ENCODE results near the gene CARNS1.

Gene CARNS1

DNA sequence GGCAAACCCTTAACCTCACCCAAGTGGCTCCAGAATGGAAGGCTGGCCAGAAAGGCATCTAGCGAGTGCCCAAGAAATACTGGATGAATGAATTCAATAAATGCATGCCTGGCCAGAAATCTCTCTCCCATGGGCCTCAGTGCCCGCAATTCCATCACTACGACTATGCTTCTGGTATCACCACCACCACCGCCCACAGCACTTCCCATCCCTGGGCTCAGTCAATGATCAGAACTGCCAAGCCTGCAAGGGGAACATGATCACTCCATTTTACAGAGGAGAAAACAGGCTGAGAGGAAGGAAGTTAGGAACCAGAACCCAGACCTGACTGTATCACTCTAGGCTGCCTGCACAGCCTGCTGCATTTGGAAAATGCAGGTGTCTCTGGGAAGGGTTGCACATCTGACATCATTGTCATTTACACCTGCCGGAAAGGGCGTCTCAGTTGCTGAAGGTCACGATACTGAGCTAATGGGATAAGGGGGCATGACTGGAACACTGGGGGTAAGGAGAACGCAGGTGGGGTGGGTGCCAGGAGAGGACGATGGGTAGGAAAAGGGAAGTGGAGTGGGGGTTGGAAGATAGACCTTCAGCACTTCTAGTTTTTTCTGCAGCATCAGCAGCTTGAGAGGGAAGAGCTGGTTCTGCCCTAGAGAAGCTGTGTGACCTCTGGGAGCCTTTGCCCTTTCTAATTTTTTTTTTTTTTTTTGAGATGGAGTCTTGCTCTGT is 33.8 kb downstream of the CARNS1 start:
- TF ChIP-seq, protein P1, sequence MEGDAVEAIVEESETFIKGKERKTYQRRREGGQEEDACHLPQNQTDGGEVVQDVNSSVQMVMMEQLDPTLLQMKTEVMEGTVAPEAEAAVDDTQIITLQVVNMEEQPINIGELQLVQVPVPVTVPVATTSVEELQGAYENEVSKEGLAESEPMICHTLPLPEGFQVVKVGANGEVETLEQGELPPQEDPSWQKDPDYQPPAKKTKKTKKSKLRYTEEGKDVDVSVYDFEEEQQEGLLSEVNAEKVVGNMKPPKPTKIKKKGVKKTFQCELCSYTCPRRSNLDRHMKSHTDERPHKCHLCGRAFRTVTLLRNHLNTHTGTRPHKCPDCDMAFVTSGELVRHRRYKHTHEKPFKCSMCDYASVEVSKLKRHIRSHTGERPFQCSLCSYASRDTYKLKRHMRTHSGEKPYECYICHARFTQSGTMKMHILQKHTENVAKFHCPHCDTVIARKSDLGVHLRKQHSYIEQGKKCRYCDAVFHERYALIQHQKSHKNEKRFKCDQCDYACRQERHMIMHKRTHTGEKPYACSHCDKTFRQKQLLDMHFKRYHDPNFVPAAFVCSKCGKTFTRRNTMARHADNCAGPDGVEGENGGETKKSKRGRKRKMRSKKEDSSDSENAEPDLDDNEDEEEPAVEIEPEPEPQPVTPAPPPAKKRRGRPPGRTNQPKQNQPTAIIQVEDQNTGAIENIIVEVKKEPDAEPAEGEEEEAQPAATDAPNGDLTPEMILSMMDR (IDR thresholded peaks at IDR 0.05), result no peak

DNA sequence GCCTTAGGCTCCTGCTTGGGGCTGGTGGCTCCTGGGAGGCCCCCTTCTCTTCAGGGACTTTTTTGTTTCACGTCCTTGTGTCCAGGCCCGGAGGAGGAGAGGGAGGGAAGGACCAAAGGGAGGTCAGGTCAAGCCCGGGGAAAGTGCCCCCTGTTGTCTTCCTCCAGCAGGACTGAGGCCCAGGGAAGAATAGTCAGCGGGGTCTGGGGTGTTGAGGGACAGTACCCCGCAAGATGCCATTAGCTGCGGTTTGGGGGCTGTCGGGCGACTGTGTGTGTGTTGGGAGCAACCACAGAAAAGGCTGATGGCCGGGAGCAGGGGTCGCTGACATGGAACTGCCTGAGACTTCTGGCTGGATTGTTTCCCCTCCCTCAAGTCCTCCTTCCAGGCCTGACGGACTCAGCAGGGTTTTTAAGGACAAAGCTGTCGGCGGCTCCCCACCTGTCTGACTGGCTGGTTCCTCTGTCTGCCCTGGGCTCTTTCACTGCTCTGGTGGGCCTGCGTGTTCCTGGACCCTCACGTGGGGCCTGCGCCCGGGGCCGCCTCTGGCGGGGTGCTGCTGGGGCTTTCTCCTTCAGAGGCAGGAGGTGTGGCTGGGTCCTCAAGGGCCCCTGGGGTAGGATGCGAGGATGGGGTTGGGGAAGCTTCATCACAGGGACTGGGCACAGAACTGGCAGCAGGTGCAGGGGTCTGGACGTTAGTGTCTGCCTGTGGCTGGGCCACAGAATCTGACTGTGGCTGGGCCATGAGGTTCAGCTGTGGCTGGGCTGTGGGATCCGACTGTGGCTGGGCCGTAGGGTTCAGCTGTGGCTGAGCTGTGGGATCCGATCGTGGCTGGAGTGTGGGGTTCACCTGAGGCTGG is 35.5 kb downstream of the CARNS1 start:
- no peak overlapping the region for H3K27ac ChIP-seq
- no peaks in the 10 kb centered on the region for H3K27me3 ChIP-seq
- no peaks in the 10 kb centered on the region for H3K9me3 ChIP-seq
- H3K4me1 ChIP-seq (ENCODE audit: control insufficient read depth in 1 of 2, insufficient read depth in 1 of 2, low read depth in 1 of 2, low read length in 1 of 2), result peaks cover 0 to 6% of the 10 kb centered on the region in 2 experiments
- no peaks in the 10 kb centered on the region for H3K36me3 ChIP-seq
- H3K4me3 ChIP-seq (ENCODE audit: low read depth in 1 of 2, low read length in 1 of 2), result no peak overlapping the region
- TF ChIP-seq, protein P1 (IDR thresholded peaks at IDR 0.05), result no peak

More for the DNA sequence above, 33.8 kb downstream of the CARNS1 start:
- Histone ChIP-seq H3K9me3 (no peaks in the 10 kb centered on the region), H3K27ac (peak overlapping the region; percentile 54), H3K4me1 (ENCODE audit: control insufficient read depth in 1 of 2, insufficient read depth in 1 of 2, low read depth in 1 of 2, low read length in 1 of 2) (peaks cover 2 to 9% of the 10 kb centered on the region in 2 experiments), H3K27me3 (no peaks in the 10 kb centered on the region), H3K4me3 (ENCODE audit: low read depth in 1 of 2, low read length in 1 of 2) (no peak overlapping the region), H3K36me3 (no peaks in the 10 kb centered on the region)

DNA sequence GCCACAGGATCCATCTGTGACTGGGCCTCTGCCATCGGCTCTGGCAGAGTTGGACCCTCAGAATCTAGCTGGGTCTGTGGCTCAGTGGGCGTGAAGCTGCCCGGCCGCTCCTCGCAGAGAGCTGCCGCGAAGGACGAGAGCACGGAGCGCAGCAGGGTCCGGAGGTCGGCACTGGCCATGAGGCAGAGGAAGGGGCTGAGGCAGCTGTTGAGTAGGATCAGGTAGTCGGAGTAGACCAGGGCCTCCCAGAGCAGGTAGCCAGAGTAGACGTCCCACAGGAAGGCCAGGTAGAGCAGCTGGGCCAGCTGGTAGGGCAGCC is 36.1 kb downstream of the CARNS1 start:
- Histone ChIP-seq H3K27me3 (no peaks in the 10 kb centered on the region), H3K4me3 (ENCODE audit: low read depth in 1 of 2, low read length in 1 of 2) (no peak overlapping the region), H3K4me1 (ENCODE audit: control insufficient read depth in 1 of 2, insufficient read depth in 1 of 2, low read depth in 1 of 2, low read length in 1 of 2) (peaks cover 0 to 6% of the 10 kb centered on the region in 2 experiments)

DNA sequence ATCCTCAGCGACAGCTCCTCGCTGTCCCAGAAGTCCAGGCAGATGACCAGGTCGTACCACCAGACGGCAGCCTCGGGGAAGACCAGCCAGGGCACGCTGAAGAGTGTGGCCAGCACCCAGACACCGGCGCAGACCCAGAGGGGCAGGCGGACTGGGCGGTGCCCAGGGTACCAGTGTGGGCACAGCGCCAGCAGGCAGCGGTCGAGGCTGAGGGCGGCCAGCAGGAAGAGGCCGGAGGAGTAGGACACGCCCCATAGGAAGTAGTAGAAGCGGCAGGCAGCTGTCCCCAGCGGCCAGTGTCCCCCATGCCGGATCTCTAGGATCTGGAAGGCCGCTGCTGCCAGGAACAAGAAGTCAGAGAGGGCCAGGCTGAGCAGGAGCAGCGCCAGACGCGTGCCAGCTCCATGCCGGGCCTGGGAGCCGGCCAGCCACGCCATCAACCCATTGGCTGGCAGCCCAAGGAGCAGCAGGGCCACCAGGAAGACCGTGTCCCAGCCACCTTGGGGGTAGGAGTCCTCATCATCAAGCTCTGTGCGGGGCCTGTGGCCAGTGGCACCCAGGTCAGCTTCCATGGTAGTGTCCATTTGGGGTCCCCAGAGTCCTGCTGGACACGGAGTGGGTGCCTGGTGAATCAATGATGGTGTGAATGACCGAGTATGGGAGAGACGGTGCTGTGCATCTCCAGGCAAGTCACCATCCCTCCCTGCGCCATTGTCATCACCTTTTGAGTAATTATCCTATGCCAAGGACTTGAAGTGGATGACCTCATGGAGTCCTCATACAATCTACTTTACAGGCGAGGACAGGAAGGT is 36.9 kb downstream of the CARNS1 start, which contains the start of gene GPR152:
Gene GPR152 (minus strand): TSS at position 589 of the 812 bp plus-strand sequence. CDS start 5 bp downstream, at position 584.
- H3K27me3 ChIP-seq, result no peaks in the 10 kb centered on the region
- H3K4me3 ChIP-seq (ENCODE audit: low read depth in 1 of 2, low read length in 1 of 2), result no peak within 1 kb of the TSS
- no peaks in the 10 kb centered on the region for H3K9me3 ChIP-seq
- H3K36me3 ChIP-seq, result no peaks in the 10 kb centered on the region
- peaks cover 0 to 6% of the 10 kb centered on the region in 2 experiments for H3K4me1 ChIP-seq (ENCODE audit: control insufficient read depth in 1 of 2, insufficient read depth in 1 of 2, low read depth in 1 of 2, low read length in 1 of 2)
- TF ChIP-seq, protein P1 (IDR thresholded peaks at IDR 0.05), result no peak
- no peak within 1 kb of the TSS for H3K27ac ChIP-seq

More for the DNA sequence above, 36.1 kb downstream of the CARNS1 start:
- TF ChIP-seq, protein P1 (IDR thresholded peaks at IDR 0.05), result no peak
- no peak overlapping the region for H3K27ac ChIP-seq
- no peaks in the 10 kb centered on the region for H3K9me3 ChIP-seq
- no peaks in the 10 kb centered on the region for H3K36me3 ChIP-seq
